ENCODE data around the gene DNTTIP2.
"Not testable (repeated sequence)": the region's sequence is repeated elsewhere in the genome, so short reads cannot be mapped to it uniquely, and the experiment has no call there.

Gene DNTTIP2

GRCh38 chr1:93878889-93879586, at the start of gene DNTTIP2:
Gene DNTTIP2 (minus strand): TSS chr1:93879206. CDS start chr1:93879148, 58 bp downstream.
- peaks cover 35% of the 10 kb centered on the region for H3K36me3 Mint-ChIP-seq
- peak within 1 kb of the TSS; percentile 87 for H3K4me3 Mint-ChIP-seq
- H3K27ac Mint-ChIP-seq = peak within 1 kb of the TSS; percentile 98
- ATAC-seq = peak; percentile 98
- H3K27me3 Mint-ChIP-seq = no peaks in the 10 kb centered on the region
- H3K4me1 Mint-ChIP-seq = peaks cover 49% of the 10 kb centered on the region
- no peaks in the 10 kb centered on the region for H3K9me3 Mint-ChIP-seq

GRCh38 chr1:93925206-93925605, 46.2 kb upstream of the DNTTIP2 start:
- peaks cover 9% of the 10 kb centered on the region for H3K9me3 Mint-ChIP-seq
- no peak overlapping the region for H3K27ac Mint-ChIP-seq

DNA sequence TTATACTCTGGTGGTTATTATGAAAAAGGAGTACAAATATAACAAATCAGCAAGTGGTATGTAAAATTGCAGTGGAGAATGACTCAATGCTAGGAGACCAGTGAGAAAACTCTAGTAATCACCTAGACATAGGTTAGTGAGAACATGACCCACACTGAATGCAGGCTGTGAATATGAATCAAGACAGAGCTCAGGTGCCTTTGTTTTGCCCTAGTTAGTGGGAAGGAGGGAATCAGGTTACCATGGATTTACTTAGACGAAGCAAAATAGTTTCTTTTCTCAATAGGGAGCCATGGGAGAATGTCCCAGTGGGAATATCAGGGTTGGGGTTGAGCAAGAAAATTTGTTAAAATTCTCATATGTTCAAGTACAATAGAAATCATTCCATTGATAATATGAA, 40.8 kb upstream of the DNTTIP2 start:
- Mint-ChIP-seq H3K4me1 (no peaks in the 10 kb centered on the region), H3K27me3 (peaks cover 18% of the 10 kb centered on the region), H3K9me3 (no peaks in the 10 kb centered on the region), H3K27ac (no peak overlapping the region), H3K4me3 (no peak overlapping the region), H3K36me3 (peaks cover 10% of the 10 kb centered on the region)
- ATAC-seq = no peak

More at GRCh38 chr1:93925206-93925605, 46.2 kb upstream of the DNTTIP2 start:
- Mint-ChIP-seq H3K27me3 (peaks cover 32% of the 10 kb centered on the region), H3K4me1 (no peaks in the 10 kb centered on the region), H3K4me3 (no peak overlapping the region), H3K36me3 (peaks cover 5% of the 10 kb centered on the region)
- no peak for ATAC-seq

DNA sequence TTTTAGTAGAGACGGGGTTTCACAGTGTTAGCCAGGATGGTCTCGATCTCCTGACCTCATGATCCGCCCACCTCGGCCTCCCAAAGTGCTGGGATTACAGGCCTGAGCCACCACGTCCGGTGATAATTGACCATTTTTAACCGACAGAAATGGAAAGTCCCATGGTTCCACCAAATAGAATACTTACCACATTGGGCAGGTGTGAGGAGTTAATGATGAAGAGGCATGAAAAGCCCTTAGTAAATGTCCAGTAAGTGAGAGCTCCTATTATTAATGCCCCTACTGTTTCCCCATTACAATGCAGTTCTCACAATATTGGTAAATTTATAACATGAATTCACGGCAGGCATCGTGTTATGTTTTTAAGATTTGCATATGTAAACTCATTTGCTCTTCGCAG, 38.3 kb upstream of the DNTTIP2 start:
- Mint-ChIP-seq H3K4me1 (no peaks in the 10 kb centered on the region), H3K27me3 (peaks cover 7% of the 10 kb centered on the region), H3K9me3 (no peaks in the 10 kb centered on the region), H3K27ac (no peak overlapping the region), H3K4me3 (no peak overlapping the region), H3K36me3 (peaks cover 5% of the 10 kb centered on the region)
- no peak for ATAC-seq

DNA sequence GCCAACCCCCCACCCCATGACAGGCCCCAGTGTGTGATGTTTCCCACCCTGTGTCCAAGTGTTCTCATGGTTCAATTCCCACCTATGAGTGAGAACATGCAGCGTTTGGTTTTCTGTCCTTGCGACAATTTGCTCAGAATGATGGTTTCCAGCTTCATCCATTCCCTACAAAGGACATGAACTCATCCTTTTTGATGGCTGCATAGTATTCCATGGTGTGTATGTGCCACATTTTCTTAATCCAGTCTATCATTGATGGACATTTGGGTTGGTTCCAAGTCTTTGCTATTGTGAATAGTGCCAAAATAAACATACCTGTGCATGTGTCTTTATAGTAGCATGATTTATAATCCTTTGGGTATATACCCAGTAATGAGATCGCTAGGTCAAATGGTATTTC, 31.9 kb upstream of the DNTTIP2 start:
- not testable (repeated sequence) for ATAC-seq, H3K9me3 Mint-ChIP-seq, H3K27ac Mint-ChIP-seq, H3K4me1 Mint-ChIP-seq, H3K36me3 Mint-ChIP-seq, H3K4me3 Mint-ChIP-seq, H3K27me3 Mint-ChIP-seq

DNA sequence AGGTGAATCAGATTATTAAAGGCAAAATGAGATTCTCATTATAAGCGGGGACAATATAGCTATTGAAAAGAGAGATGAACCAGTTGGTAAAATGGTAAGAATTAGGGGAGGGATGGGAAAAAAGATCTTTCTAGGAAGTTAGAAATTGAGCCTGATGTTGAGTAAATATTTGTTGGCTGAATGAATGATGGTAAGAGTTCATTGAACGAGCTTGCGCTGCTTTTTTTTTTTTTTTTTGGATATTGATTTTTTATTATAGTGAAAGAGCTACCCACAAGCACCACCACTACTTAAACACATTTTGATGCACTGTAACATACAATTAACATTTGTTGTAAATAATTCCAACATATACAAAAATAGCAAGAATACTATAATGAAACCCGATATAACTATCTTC, 31.3 kb upstream of the DNTTIP2 start:
- Mint-ChIP-seq H3K27ac (peak overlapping the region; percentile 77), H3K9me3 (no peaks in the 10 kb centered on the region), H3K4me1 (peaks cover 10% of the 10 kb centered on the region), H3K36me3 (peaks cover 4% of the 10 kb centered on the region), H3K4me3 (no peak overlapping the region), H3K27me3 (no peaks in the 10 kb centered on the region)
- ATAC-seq = no peak

GRCh38 chr1:93909146-93910050, 30.4 kb upstream of the DNTTIP2 start, which contains the start of gene GCLM:
Gene GCLM (minus strand): TSS chr1:93909430. CDS start chr1:93909163, 267 bp downstream.
- H3K27me3 Mint-ChIP-seq = no peaks in the 10 kb centered on the region
- H3K4me1 Mint-ChIP-seq = peaks cover 12% of the 10 kb centered on the region
- no peaks in the 10 kb centered on the region for H3K9me3 Mint-ChIP-seq
- H3K36me3 Mint-ChIP-seq = no peaks in the 10 kb centered on the region
- H3K4me3 Mint-ChIP-seq = peak within 1 kb of the TSS; percentile 79
- peak within 1 kb of the TSS; percentile 77 for H3K27ac Mint-ChIP-seq
- ATAC-seq = peak; percentile 98

- peak; percentile 69 for ATAC-seq
- H3K4me3 Mint-ChIP-seq = peak overlapping the region; percentile 79
- H3K9me3 Mint-ChIP-seq = no peaks in the 10 kb centered on the region
- no peaks in the 10 kb centered on the region for H3K36me3 Mint-ChIP-seq
- peaks cover 19% of the 10 kb centered on the region for H3K4me1 Mint-ChIP-seq
- no peaks in the 10 kb centered on the region for H3K27me3 Mint-ChIP-seq
- peak overlapping the region; percentile 59 for H3K27ac Mint-ChIP-seq
Observed at GRCh38 chr1:93908394-93909145, 29.6 kb upstream of the DNTTIP2 start.

DNA sequence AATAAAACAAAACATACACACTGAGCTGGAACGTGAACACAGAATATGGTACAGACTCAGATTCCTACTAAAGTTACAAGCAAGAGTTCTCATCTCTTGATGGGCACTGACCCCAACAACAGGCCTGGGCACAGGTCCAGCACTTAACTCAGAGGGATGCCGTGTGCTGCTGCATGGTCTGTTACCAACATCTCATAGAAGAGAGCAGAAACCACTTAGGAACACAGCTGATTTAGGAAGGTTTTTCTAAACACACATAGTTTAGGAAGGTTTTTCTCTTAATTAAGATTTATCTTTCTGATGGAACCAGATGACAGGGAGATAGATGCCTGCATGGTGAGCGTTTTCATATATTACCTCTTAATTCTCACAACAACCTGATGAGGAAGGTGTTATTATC, 28.7 kb upstream of the DNTTIP2 start:
- H3K4me3 Mint-ChIP-seq = peak overlapping the region; percentile 17
- no peak for ATAC-seq

DNA sequence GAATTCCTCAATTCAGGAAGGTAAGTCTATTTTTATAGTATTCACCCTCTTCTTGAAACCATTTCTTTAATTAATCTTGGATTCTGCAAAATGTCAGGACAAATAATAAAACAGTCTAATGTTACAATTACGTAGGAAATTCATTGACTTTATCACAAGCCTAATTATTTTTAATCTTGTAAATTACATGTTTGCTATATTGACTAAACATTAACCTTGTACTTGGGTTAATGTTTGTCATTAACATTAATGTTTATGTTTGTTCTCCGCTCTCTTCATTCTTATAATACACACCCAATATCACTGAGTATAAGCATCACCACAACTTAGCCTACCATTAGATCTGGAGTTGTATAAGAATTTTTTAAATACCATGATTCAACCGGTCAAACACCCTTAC, 27.5 kb upstream of the DNTTIP2 start:
- H3K36me3 Mint-ChIP-seq = no peaks in the 10 kb centered on the region
- H3K27ac Mint-ChIP-seq = no peak overlapping the region
- H3K27me3 Mint-ChIP-seq = no peaks in the 10 kb centered on the region
- no peak overlapping the region for H3K4me3 Mint-ChIP-seq
- no peak for ATAC-seq
- no peaks in the 10 kb centered on the region for H3K9me3 Mint-ChIP-seq
- peaks cover 19% of the 10 kb centered on the region for H3K4me1 Mint-ChIP-seq

More for the DNA sequence above, 28.7 kb upstream of the DNTTIP2 start:
- no peaks in the 10 kb centered on the region for H3K9me3 Mint-ChIP-seq
- H3K4me1 Mint-ChIP-seq = peaks cover 19% of the 10 kb centered on the region
- no peaks in the 10 kb centered on the region for H3K27me3 Mint-ChIP-seq
- H3K36me3 Mint-ChIP-seq = no peaks in the 10 kb centered on the region
- no peak overlapping the region for H3K27ac Mint-ChIP-seq

DNA sequence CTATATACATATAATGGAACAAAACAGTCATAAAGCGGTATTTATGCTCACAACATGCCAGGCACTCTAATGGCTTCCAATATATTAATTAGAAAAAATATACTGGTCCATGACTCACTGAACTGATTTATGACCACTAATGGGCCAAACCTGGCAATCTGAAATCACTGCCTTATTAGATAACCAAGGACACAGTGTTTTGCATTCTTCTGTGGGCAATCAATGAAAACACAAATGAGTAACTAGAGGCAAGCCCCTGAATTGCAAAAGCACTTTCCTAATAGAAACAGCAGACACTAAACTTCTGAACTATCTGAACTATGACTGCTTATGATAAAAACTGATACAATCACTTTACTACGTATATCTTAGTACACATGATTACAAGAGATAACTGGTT, 26.7 kb upstream of the DNTTIP2 start:
- H3K36me3 Mint-ChIP-seq = peaks cover 6% of the 10 kb centered on the region
- H3K27me3 Mint-ChIP-seq = no peaks in the 10 kb centered on the region
- H3K4me3 Mint-ChIP-seq = no peak overlapping the region

DNA sequence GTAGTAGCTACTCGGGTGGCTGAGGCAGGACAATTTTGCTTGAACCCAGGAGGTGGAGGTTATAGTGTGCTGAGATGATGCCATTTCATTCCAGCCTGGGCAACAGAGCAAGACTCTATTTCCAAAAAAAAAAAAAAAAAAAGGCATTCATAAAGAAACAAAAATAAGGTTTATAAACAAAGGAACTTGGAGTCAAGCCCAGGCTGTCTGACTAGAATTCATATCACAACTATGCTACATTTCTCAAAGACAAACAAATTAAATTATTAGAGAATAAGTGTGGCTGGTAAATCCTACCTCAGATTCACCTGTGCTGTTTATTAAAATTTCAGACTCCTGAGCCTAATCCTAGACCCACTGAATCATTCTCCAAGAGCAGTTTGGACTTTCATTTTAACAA, 26.0 kb upstream of the DNTTIP2 start:
- ATAC-seq = no peak
- Mint-ChIP-seq H3K4me1 (peaks cover 17% of the 10 kb centered on the region), H3K27ac (no peak overlapping the region), H3K9me3 (no peaks in the 10 kb centered on the region), H3K27me3 (no peaks in the 10 kb centered on the region), H3K36me3 (peaks cover 9% of the 10 kb centered on the region), H3K4me3 (no peak overlapping the region)

More for the DNA sequence above, 26.7 kb upstream of the DNTTIP2 start:
- no peak overlapping the region for H3K27ac Mint-ChIP-seq
- peaks cover 19% of the 10 kb centered on the region for H3K4me1 Mint-ChIP-seq
- ATAC-seq = no peak
- H3K9me3 Mint-ChIP-seq = no peaks in the 10 kb centered on the region

DNA sequence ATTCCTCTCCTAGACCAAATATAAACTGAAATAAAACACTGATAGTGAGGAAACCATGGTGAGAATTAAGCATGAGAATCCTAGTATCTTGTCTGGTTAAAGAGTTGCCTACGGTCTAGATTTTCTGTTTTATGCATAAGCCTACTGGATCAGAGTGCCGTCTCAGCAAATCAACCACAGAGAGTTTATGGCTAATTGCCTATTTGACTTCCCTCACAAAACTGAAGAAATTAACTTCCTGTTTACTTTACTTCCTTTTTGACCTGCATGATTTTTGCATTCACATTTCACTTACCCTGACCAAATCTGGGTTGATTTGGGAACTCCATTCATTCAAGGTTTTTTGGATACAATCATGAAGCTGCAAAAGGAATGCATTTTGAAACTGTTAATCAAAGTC, 25.2 kb upstream of the DNTTIP2 start:
- ATAC-seq = no peak
- Mint-ChIP-seq H3K27ac (no peak overlapping the region), H3K4me1 (peaks cover 14% of the 10 kb centered on the region), H3K27me3 (no peaks in the 10 kb centered on the region), H3K9me3 (no peaks in the 10 kb centered on the region), H3K36me3 (peaks cover 13% of the 10 kb centered on the region), H3K4me3 (peak overlapping the region; percentile 15)

DNA sequence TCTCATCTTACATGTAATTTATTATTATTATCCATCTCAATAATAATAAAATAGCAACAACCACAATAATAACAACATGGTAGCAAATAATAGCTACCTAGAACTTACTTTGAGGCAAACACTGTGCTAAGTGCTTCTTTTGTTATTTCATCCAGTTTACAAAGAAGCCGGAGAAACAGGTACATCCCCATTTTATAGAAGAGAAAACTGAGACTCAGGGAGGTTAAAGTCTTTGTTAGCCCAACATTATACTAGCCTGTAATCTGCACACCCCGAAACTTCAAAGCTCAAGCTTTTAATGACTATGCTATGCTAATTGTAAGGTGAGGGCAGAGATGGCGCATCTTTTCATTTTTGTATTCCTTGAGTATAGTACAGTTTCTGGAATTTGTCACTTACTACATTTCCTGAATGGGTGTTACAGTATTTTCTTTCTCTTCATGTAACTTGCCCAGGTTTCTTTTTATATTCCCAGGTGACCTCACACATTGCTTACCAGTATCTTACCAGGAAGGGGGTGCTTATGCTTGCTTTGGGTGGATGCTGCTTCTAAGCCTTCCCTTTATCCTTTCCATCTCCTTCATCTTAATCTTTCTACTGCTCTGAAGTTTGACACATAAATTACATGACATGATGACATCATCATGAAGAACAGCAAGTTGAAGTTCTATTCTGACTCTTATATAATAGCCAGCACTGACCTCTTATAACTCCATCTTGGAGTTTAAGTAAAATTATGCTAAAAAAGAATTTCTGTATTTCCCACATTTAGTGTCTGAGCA, 21.9 kb upstream of the DNTTIP2 start:
- no peak overlapping the region for H3K27ac Mint-ChIP-seq
- no peak overlapping the region for H3K4me3 Mint-ChIP-seq
- no peaks in the 10 kb centered on the region for H3K27me3 Mint-ChIP-seq
- H3K4me1 Mint-ChIP-seq = peaks cover 9% of the 10 kb centered on the region
- H3K36me3 Mint-ChIP-seq = peaks cover 13% of the 10 kb centered on the region
- no peak for ATAC-seq
- H3K9me3 Mint-ChIP-seq = no peaks in the 10 kb centered on the region

Data from stimulated activated memory B cell treated with anti-CD40 and anti-IgM and Interleukin-4, amounts not matched to agents 10 μg/mL and 1 μg/mL and 100 μg/mL, for 72 hours (primary cell).